ENCODE measurements around the gene C2CD4A. TPM values are rescaled to one million over a fixed set of nuclear protein-coding genes. Genes with fewer than 3 reads are reported as not detected.

Gene C2CD4A
- total RNA-seq, 4 donors from 2014 or later, result 0.33 TPM; not detected in 3

DNA sequence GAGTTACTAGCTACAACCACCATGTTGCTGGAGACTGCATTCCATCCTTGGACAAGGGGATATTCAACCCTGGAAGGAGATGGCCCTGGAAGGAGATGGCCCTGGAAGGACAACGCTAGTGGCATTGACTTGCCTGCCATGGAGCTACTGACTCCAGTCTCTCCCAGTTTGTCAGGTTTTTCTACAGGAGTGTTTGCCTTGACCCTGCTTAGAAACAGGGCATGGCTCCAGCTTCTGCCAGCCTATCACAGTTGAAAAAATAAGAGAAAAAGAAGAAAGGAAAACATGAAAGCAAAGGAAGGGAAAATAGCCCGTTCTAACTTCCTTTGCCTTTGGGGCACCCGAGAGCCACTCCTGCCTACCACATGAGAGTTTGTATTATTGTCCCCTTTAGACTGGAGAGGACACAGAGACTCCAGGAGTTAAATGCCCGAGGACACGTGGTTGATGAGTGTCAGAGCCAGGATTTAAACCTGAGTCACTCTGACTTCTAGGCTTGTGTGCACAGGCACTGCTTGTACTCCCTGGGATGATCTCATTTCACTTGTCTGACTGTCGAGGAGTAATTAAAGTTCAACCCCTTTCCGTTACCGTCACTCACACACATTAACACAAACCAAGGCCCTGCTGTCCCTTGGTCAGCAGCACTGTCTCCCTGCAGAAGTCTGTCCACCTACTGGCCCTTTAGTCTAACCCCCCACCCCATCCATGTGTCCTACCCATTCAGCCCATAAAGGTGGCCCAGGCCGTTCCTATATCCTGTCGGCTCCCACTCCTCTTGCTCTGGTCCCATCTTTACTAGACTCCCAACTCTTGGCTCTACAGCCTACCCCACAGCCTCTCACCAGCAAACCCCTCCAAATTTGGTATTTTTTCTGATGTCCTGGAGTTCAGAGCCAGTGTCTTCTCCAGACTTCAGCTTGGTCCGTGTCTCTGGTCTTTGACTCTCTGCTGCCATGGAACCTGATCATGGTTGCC is 46.1 kb downstream of the C2CD4A start:
- TF ChIP-seq, protein P1, sequence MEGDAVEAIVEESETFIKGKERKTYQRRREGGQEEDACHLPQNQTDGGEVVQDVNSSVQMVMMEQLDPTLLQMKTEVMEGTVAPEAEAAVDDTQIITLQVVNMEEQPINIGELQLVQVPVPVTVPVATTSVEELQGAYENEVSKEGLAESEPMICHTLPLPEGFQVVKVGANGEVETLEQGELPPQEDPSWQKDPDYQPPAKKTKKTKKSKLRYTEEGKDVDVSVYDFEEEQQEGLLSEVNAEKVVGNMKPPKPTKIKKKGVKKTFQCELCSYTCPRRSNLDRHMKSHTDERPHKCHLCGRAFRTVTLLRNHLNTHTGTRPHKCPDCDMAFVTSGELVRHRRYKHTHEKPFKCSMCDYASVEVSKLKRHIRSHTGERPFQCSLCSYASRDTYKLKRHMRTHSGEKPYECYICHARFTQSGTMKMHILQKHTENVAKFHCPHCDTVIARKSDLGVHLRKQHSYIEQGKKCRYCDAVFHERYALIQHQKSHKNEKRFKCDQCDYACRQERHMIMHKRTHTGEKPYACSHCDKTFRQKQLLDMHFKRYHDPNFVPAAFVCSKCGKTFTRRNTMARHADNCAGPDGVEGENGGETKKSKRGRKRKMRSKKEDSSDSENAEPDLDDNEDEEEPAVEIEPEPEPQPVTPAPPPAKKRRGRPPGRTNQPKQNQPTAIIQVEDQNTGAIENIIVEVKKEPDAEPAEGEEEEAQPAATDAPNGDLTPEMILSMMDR (IDR thresholded peaks at IDR 0.05), result no peak
- no peak for TF ChIP-seq POLR2A (IDR thresholded peaks at IDR 0.05; ENCODE audit: low read depth)
- no peak for TF ChIP-seq POLR2AphosphoS5 (IDR thresholded peaks at IDR 0.05)
- TF ChIP-seq EP300 (IDR thresholded peaks at IDR 0.05), result no peak
- no peaks in the 10 kb centered on the region for H3K9me3 ChIP-seq
- WGBS, result 82% methylated on average over 11 of the region's 11 CpGs
- H3K4me3 ChIP-seq, result no peak overlapping the region
- no peaks in the 10 kb centered on the region for H3K27me3 ChIP-seq
- no peaks in the 10 kb centered on the region for H3K36me3 ChIP-seq
- peaks cover 7 to 13% (median 10%) of the 10 kb centered on the region in 4 donors for H3K4me1 ChIP-seq
- intact Hi-C loops (cut with DNase I), result no loop called here
- DNase-seq (ENCODE audit: extremely low spot score), result peak; percentile 81
- H3K27ac ChIP-seq (replicated peaks in 1 of 4), result no peak overlapping the region

DNA sequence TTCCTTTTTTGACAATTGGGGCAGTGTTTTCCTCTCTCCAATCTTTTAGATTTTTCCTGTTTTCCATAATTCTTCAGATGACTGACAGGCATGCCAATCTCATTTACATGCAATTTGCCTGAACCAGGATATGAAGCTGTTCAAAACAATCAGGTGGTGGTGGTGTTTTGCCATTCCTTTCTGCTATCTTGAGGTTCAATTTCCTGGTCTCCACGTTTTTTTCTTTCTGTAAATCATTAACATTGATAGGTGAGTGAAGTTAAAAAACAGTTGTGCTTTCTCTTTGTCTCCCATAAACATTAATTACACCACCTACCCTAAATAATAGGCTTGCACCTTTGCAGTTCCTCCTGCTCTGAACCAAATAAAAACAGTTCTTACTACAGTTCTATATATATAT is 49.1 kb downstream of the C2CD4A start:
- no peak for DNase-seq (ENCODE audit: extremely low spot score)
- Histone ChIP-seq H3K27ac (replicated peaks in 1 of 4) (no peak overlapping the region), H3K27me3 (no peaks in the 10 kb centered on the region), H3K36me3 (no peaks in the 10 kb centered on the region), H3K4me1 (peaks cover 9 to 31% (median 23%) of the 10 kb centered on the region in 4 donors), H3K4me3 (no peak overlapping the region), H3K9me3 (no peaks in the 10 kb centered on the region)
- intact Hi-C loops (cut with DNase I), result no loop called here
- 41% methylated on average over 1 of the region's 1 CpG for WGBS
- TF ChIP-seq EP300 (IDR thresholded peaks at IDR 0.05) (no peak), POLR2AphosphoS5 (IDR thresholded peaks at IDR 0.05) (no peak), POLR2A (IDR thresholded peaks at IDR 0.05; ENCODE audit: low read depth) (no peak)
- TF ChIP-seq, protein P1 (IDR thresholded peaks at IDR 0.05), result no peak

DNA sequence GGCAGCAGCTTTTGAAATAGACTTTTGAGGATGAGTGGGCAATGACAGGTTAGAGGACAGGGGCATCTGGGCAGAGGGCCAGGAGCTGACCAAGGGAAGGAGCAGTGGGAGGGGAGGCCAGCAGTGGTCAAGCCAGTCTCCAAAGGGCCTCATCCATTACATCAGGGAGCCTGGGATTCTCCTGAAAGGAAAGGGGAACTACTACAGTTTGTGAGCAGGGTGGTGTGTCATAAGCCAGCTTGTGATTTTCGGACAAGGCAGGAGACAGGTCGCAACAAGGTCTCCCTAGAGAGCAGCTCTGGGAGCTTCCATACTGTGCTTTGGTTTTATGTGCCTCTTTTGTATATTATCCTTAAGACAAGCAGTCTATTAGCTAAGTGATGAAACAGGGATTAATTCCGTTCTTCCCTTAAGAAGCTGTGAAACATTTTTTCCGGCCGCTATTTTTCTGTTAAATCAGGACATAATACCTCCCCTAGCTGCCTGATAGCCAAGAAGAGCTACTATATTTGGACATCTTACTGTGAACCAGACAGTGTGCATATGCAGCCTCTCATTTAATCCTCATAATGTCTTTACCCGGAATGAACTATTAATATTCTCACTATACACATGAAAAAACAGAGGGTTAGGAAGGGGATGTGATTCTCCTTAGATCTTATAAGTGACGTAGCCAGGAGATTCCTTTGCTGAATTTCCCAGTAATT is 51.9 kb downstream of the C2CD4A start:
- intact Hi-C loops (cut with DNase I), result no loop called here
- no peaks in the 10 kb centered on the region for H3K9me3 ChIP-seq
- TF ChIP-seq, protein P1 (IDR thresholded peaks at IDR 0.05), result no peak
- TF ChIP-seq POLR2AphosphoS5 (IDR thresholded peaks at IDR 0.05), result peak in 1 of 2 donors; percentile 19
- H3K36me3 ChIP-seq, result no peaks in the 10 kb centered on the region
- no peaks in the 10 kb centered on the region for H3K27me3 ChIP-seq
- peak overlapping the region; percentile 22 to 48 (median 38) for H3K4me3 ChIP-seq
- H3K4me1 ChIP-seq, result peaks cover 9 to 29% (median 24%) of the 10 kb centered on the region in 4 donors
- peak overlapping the region; percentile 69 to 80 (median 78) for H3K27ac ChIP-seq (replicated peaks in 1 of 4)
- 47% methylated on average over 7 of the region's 7 CpGs for WGBS
- no peak for DNase-seq (ENCODE audit: extremely low spot score)

DNA sequence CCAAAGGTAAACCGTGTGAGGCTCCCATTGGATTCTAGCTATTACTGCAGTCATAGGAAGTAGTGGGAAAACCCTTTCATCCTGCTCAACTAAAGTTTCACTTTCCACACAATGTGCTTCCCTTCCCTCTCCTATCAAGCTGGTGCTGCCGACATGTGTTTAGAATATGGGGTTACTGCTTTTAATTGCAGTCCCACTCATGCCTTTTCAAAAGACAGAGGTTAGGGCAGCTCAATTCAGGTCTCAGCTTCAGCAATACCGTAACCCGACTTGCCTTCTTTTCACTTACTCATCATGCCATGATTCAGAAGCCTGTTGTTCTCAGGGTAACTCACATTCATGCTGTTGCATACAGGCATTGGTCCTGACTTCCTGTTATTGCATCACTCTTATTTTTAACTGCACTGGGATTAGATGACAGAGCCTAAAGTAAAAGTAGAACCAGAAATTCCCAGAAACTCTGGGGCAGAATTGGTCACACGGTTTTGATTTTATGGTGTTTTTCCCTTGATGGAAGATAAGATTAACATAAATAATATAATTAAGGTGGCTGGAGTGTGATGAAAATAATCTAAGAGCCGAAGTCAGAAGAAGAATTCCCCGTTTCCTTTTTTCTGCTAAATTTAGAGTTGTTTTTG is 52.6 kb downstream of the C2CD4A start:
- TF ChIP-seq POLR2A (IDR thresholded peaks at IDR 0.05; ENCODE audit: low read depth) (no peak), EP300 (IDR thresholded peaks at IDR 0.05) (no peak), POLR2AphosphoS5 (IDR thresholded peaks at IDR 0.05) (peak; percentile 62 to 77)
- TF ChIP-seq, protein P1 (IDR thresholded peaks at IDR 0.05), result peak in 1 of 3 experiments; percentile 3
- 34% methylated on average over 7 of the region's 7 CpGs for WGBS
- intact Hi-C loops (cut with DNase I), result no loop called here
- no peak for DNase-seq (ENCODE audit: extremely low spot score)
- no peaks in the 10 kb centered on the region for H3K9me3 ChIP-seq
- H3K4me3 ChIP-seq, result peak overlapping the region; percentile 22 to 48 (median 38)
- H3K36me3 ChIP-seq, result no peaks in the 10 kb centered on the region
- peaks cover 9 to 29% (median 24%) of the 10 kb centered on the region in 4 donors for H3K4me1 ChIP-seq
- no peaks in the 10 kb centered on the region for H3K27me3 ChIP-seq
- peak overlapping the region; percentile 69 to 80 (median 78) for H3K27ac ChIP-seq (replicated peaks in 1 of 4)
